Thyroid gland (tissue), 4 donors: ENCODE measurements around the gene VGLL3.

Experiments
- CTCF ChIP-seq, 6 experiments: fragments of 200-600 bp in 3 of 6; fragments of 450-650 bp in 3 of 6; sonication (generic) in 3 of 6; IDR thresholded peaks; one replicate each; pipeline ENCODE4 v1.5.1; 2016 to 2019; ENCODE audit warnings: antibody characterized with exemption in 6 of 6, mild to moderate bottlenecking in 2 of 6, inconsistent platforms in 1 of 6, moderate library complexity in 1 of 6
- POLR2A ChIP-seq, 2 donors: fragments of 450-650 bp; IDR thresholded peaks; one replicate each; pipeline ENCODE4 v1.6.1; 2017; ENCODE audit warnings: antibody characterized with exemption in 2 of 2, mild to moderate bottlenecking in 2 of 2, moderate library complexity in 1 of 2

- no peak for TF ChIP-seq CTCF (IDR thresholded peaks at IDR 0.05)
- no peak for TF ChIP-seq POLR2A (IDR thresholded peaks at IDR 0.05)
Observed at GRCh38 chr3:86984271-86984670, 6.7 kb downstream of the VGLL3 start.
